ENCODE results near the gene NUP93.

DNA sequence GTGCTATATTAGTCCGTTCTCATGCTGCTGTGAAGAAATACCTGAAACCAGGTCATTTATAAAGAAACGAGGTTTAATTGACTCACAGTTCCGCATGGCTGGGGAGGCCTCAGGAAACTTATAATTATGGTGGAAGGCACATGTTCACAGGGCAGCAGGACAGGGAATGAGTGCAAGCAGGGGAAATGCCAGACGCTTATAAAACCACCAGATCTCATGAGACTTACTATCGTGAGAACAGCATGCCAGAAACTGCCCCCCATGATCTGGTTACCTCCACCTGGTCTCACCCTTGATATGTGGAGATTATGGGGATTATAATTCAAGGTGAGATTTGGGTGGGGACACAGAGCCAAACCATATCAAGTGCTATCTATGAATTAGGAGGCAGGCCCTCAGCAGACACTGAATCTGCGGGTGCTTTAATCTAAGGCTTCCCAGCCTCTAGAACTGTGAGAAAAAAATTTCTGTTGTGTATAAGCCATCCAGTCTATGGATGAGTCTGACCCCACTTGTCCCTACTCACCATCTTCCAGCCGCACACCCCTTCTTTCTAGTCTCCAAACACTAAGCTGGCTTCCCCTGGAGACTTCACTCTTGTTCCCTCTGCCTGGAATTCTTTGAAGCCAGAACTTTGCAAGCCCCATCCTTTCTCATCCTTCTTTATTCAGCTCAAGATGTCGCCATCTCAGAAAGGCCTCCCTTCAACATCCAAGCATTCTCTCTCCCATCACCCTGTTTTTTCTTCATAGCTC, 772 bp upstream of the NUP93 start:
- TF ChIP-seq, protein P1, sequence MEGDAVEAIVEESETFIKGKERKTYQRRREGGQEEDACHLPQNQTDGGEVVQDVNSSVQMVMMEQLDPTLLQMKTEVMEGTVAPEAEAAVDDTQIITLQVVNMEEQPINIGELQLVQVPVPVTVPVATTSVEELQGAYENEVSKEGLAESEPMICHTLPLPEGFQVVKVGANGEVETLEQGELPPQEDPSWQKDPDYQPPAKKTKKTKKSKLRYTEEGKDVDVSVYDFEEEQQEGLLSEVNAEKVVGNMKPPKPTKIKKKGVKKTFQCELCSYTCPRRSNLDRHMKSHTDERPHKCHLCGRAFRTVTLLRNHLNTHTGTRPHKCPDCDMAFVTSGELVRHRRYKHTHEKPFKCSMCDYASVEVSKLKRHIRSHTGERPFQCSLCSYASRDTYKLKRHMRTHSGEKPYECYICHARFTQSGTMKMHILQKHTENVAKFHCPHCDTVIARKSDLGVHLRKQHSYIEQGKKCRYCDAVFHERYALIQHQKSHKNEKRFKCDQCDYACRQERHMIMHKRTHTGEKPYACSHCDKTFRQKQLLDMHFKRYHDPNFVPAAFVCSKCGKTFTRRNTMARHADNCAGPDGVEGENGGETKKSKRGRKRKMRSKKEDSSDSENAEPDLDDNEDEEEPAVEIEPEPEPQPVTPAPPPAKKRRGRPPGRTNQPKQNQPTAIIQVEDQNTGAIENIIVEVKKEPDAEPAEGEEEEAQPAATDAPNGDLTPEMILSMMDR (IDR thresholded peaks at IDR 0.05) = no peak
- TF ChIP-seq POLR2A (IDR thresholded peaks at IDR 0.05) = no peak
